Cardiac muscle cell (in vitro differentiated cells and primary cell): Measurements from ENCODE around the gene MTHFR. TPM values are rescaled to one million over a fixed set of nuclear protein-coding genes. Genes with fewer than 3 reads are reported as not detected.

Experiments
- DNase-seq, 2 donors: peaks; one replicate each; pipeline versions ENCODE4 v3.0.0 to v3.0.0-alpha.2; 2010 to 2017; ENCODE audit warnings: low read depth in 1 of 2, low spot score in 1 of 2
- H3K27ac ChIP-seq: fragments of 200-600 bp; sonication (generic); 2 replicates; pipeline ENCODE4 v1.5.1; 2016
- H3K27me3 ChIP-seq: fragments of 200-600 bp; sonication (generic); 2 replicates; pipeline ENCODE4 v1.6.0; 2016; ENCODE audit warnings: control low read depth
- H3K36me3 ChIP-seq: fragments of 200-600 bp; sonication (generic); 2 replicates; pipeline ENCODE4 v1.5.1; 2016; ENCODE audit warnings: control low read depth
- H3K4me1 ChIP-seq: fragments of 200-600 bp; sonication (generic); 2 replicates; pipeline ENCODE4 v1.8.1; 2017; ENCODE audit warnings: low read depth, mild to moderate bottlenecking, mixed run types
- H3K4me3 ChIP-seq: fragments of 200-600 bp; sonication (generic); 2 replicates; pipeline ENCODE4 v1.5.1; 2016; ENCODE audit warnings: mild to moderate bottlenecking
- H3K9me3 ChIP-seq: fragments of 200-600 bp; sonication (generic); 2 replicates; pipeline ENCODE4 v1.5.1; 2017; ENCODE audit warnings: low read depth, mild to moderate bottlenecking, control low read depth
- CTCF ChIP-seq: IDR thresholded peaks from 2 replicates; pipeline ENCODE4 v1.5.1; 2012; ENCODE audit warnings: low read depth, mild to moderate bottlenecking, low read length
- polyA plus RNA-seq: library from polyadenylated mRNA; unstranded; fragments of >200 nt; fragmentation: Nextera tagmentation; extraction: Ambion mirVana; gene quantifications from 2 replicates; pipeline ENCODE4 v1.2.1, GENCODE V29; 2016
- total RNA-seq: library from RNA; depleted of rRNA; stranded (reverse); fragments of >200 nt; gene quantifications from 2 replicates; pipeline ENCODE4 v1.2.3, GENCODE V29; 2016

Gene MTHFR
- total and polyA plus RNA-seq, 2 experiments from 2014 or later, result 37.5 to 64.0 TPM

GRCh38 chr1:11746795-11747487 is 58.8 kb downstream of the MTHFR start:
- no peaks in the 10 kb centered on the region for H3K27me3 ChIP-seq
- no peak for DNase-seq
- no peak for TF ChIP-seq CTCF

GRCh38 chr1:11746092-11746491 is 59.7 kb downstream of the MTHFR start:
- no peak overlapping the region for H3K4me3 ChIP-seq
- H3K27ac ChIP-seq, result peak overlapping the region; percentile 58
- no peaks in the 10 kb centered on the region for H3K27me3 ChIP-seq
- H3K9me3 ChIP-seq, result no peaks in the 10 kb centered on the region
- no peak for TF ChIP-seq CTCF
- peaks cover 3% of the 10 kb centered on the region for H3K36me3 ChIP-seq
- DNase-seq, result no peak
- H3K4me1 ChIP-seq, result peaks cover 9% of the 10 kb centered on the region

More at GRCh38 chr1:11746795-11747487, 58.8 kb downstream of the MTHFR start:
- Histone ChIP-seq H3K27ac (peak overlapping the region; percentile 67), H3K9me3 (no peaks in the 10 kb centered on the region), H3K4me1 (peaks cover 9% of the 10 kb centered on the region), H3K4me3 (no peak overlapping the region), H3K36me3 (peaks cover 3% of the 10 kb centered on the region)

GRCh38 chr1:11744287-11744686 is 61.5 kb downstream of the MTHFR start:
- Histone ChIP-seq H3K4me3 (no peak overlapping the region), H3K36me3 (no peaks in the 10 kb centered on the region), H3K9me3 (no peaks in the 10 kb centered on the region), H3K4me1 (peaks cover 9% of the 10 kb centered on the region), H3K27ac (no peak overlapping the region), H3K27me3 (no peaks in the 10 kb centered on the region)
- no peak for TF ChIP-seq CTCF
- no peak for DNase-seq

GRCh38 chr1:11741919-11742558 is 63.7 kb downstream of the MTHFR start:
- Histone ChIP-seq H3K4me1 (peaks cover 13% of the 10 kb centered on the region), H3K4me3 (no peak overlapping the region), H3K36me3 (no peaks in the 10 kb centered on the region), H3K27me3 (no peaks in the 10 kb centered on the region), H3K9me3 (no peaks in the 10 kb centered on the region), H3K27ac (no peak overlapping the region)
- peak in 1 of 2 donors; percentile 33 for DNase-seq
- no peak for TF ChIP-seq CTCF

GRCh38 chr1:11741482-11741881 is 64.3 kb downstream of the MTHFR start:
- no peaks in the 10 kb centered on the region for H3K9me3 ChIP-seq
- H3K4me3 ChIP-seq, result no peak overlapping the region
- DNase-seq, result no peak
- no peak for TF ChIP-seq CTCF
- no peaks in the 10 kb centered on the region for H3K27me3 ChIP-seq
- H3K36me3 ChIP-seq, result no peaks in the 10 kb centered on the region
- H3K27ac ChIP-seq, result no peak overlapping the region
- H3K4me1 ChIP-seq, result peaks cover 10% of the 10 kb centered on the region
